A673 (cell line): ENCODE results near the gene CUEDC2. TPM values are rescaled to one million over a fixed set of nuclear protein-coding genes. Genes with fewer than 3 reads are reported as not detected.

Experiments used
- BruUV-seq: library from RNA; stranded (reverse); fragments of 400-500 nt; replicated peaks from 2 replicates; lab custom pipeline; 2021; lab: Mats Ljungman, UMichigan
- CTCF ChIA-PET: fragments of 300-600 bp; sonication (Branson Sonifier 250); formaldehyde crosslinking; loops from one replicate; lab custom pipeline; 2022; ENCODE audit warnings: antibody characterized with exemption; lab: Charles Lee
- POLR2A ChIA-PET: fragments of 300-600 bp; sonication (Branson Sonifier 250); formaldehyde crosslinking; loops from one replicate; lab custom pipeline; 2022; ENCODE audit warnings: antibody characterized with exemption; ENCODE audit not compliant: low non-redundant PET; lab: Charles Lee
- DNase-seq: peaks from one replicate; pipeline ENCODE4 v3.0.0-alpha.2; 2015; ENCODE audit warnings: low spot score
- H3K27ac ChIP-seq: fragments of 200-600 bp; sonication (generic); 2 replicates; pipeline ENCODE4 v1.5.1; 2016; ENCODE audit warnings: mixed run types, low read depth, mild to moderate bottlenecking, mixed read lengths, antibody characterized with exemption, low read length; ENCODE audit not compliant: poor library complexity, severe bottlenecking
- H3K27me3 ChIP-seq: fragments of 200-600 bp; sonication (generic); replicated peaks from 2 replicates; pipeline ENCODE4 v1.6.1; 2017; ENCODE audit warnings: mixed run types, low read depth, mild to moderate bottlenecking, mixed read lengths, antibody characterized with exemption, low read length; ENCODE audit not compliant: insufficient read depth, poor library complexity
- H3K36me3 ChIP-seq: fragments of 200-600 bp; sonication (generic); 2 replicates; pipeline ENCODE4 v1.6.1; 2016; ENCODE audit warnings: mixed run types, mild to moderate bottlenecking, mixed read lengths, antibody characterized with exemption, low read length; ENCODE audit not compliant: insufficient read depth, poor library complexity, severe bottlenecking
- H3K4me1 ChIP-seq: fragments of 200-600 bp; sonication (generic); 2 replicates; pipeline ENCODE4 v1.6.1; 2017; ENCODE audit warnings: mixed run types, mild to moderate bottlenecking, mixed read lengths, antibody characterized with exemption, low read length; ENCODE audit not compliant: insufficient read depth, poor library complexity, severe bottlenecking
- H3K4me3 ChIP-seq: fragments of 200-600 bp; sonication (generic); 2 replicates; pipeline ENCODE4 v1.5.1; 2016; ENCODE audit warnings: low read depth, mixed run types, mild to moderate bottlenecking, mixed read lengths, low read length; ENCODE audit not compliant: poor library complexity, severe bottlenecking
- H3K9me3 ChIP-seq: fragments of 200-600 bp; sonication (generic); 2 replicates; pipeline ENCODE4 v1.6.1; 2016; ENCODE audit warnings: mixed run types, low read depth, mild to moderate bottlenecking, mixed read lengths, antibody characterized with exemption, low read length; ENCODE audit not compliant: poor library complexity, severe bottlenecking
- EZH2 ChIP-seq: fragments of 200-600 bp; sonication (generic); IDR thresholded peaks from 2 replicates; pipeline ENCODE4 v1.6.1; 2017; ENCODE audit warnings: borderline replicate concordance, low read depth, mild to moderate bottlenecking, mixed read lengths, antibody characterized with exemption, low read length; ENCODE audit not compliant: poor library complexity, severe bottlenecking
- intact Hi-C: fragments of 100-400 bp; cut with micrococcal nuclease; formaldehyde crosslinking; loops from one replicate; pipeline ENCODE4 v1.10.0; 2022; ENCODE audit not compliant: unreplicated experiment
- total RNA-seq: library from RNA; stranded (reverse); gene quantifications from 2 replicates; pipeline ENCODE4 v1.2.3, GENCODE V29; 2021
- TF ChIP-seq, protein P1 (sequence below): fragments of 300-800, 200-600 bp; sonication (generic); conservative IDR thresholded peaks from 2 replicates; pipeline ENCODE4 v1.5.1; 2017; ENCODE audit warnings: low read depth, mild to moderate bottlenecking, antibody characterized with exemption, low read length, moderate library complexity, mixed read lengths

The CUEDC2 gene
- total RNA-seq, 1 experiment from 2014 or later = 63.7 TPM

GRCh38 chr10:102413053-102413705 is 19.2 kb downstream of the CUEDC2 start:
- no peak for DNase-seq

DNA sequence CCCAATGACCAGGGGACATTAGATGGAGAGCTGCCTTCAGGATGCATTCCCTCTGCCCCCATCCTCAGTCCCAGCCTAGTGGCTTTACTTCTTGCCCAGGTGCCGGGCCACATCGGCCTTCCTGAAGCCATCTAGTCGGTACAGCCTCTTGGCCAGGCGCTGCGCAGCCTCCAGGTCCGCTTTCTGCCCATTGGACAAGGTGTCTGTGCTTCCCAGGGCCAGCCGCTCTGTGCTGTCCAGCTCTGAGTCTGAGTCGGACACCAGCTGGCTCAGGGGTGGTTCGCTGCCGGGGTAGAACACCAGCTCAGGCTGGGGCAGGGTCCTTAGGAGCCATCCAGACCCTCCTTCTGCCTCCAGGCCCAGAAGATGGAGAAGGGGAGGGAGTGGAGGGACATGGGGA is 20.1 kb downstream of the CUEDC2 start:
- no peak for DNase-seq
- Histone ChIP-seq H3K27ac (no peak overlapping the region), H3K4me1 (peaks cover 23% of the 10 kb centered on the region), H3K36me3 (no peaks in the 10 kb centered on the region), H3K27me3 (no peaks in the 10 kb centered on the region), H3K4me3 (no peak overlapping the region), H3K9me3 (no peaks in the 10 kb centered on the region)
- intact Hi-C loops = no loop called here
- POLR2A ChIA-PET = no interaction called here
- no TSS peak for BruUV-seq
- CTCF ChIA-PET = interaction anchor here (0.5 kb wide), 1 partner anchor 171 kb away, joined by 3 read pairs; no protein-coding TSS in a partner anchor
- TF ChIP-seq, protein P1, sequence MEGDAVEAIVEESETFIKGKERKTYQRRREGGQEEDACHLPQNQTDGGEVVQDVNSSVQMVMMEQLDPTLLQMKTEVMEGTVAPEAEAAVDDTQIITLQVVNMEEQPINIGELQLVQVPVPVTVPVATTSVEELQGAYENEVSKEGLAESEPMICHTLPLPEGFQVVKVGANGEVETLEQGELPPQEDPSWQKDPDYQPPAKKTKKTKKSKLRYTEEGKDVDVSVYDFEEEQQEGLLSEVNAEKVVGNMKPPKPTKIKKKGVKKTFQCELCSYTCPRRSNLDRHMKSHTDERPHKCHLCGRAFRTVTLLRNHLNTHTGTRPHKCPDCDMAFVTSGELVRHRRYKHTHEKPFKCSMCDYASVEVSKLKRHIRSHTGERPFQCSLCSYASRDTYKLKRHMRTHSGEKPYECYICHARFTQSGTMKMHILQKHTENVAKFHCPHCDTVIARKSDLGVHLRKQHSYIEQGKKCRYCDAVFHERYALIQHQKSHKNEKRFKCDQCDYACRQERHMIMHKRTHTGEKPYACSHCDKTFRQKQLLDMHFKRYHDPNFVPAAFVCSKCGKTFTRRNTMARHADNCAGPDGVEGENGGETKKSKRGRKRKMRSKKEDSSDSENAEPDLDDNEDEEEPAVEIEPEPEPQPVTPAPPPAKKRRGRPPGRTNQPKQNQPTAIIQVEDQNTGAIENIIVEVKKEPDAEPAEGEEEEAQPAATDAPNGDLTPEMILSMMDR = no peak
- TF ChIP-seq EZH2 = no peak

More at GRCh38 chr10:102413053-102413705, 19.2 kb downstream of the CUEDC2 start:
- no peaks in the 10 kb centered on the region for H3K9me3 ChIP-seq
- BruUV-seq = no TSS peak
- POLR2A ChIA-PET = interaction anchor here (0.5 to 0.6 kb wide), 2 partner anchors 11 to 28 kb away, joined by 4 to 5 read pairs; no protein-coding TSS in a partner anchor
- H3K27me3 ChIP-seq = no peaks in the 10 kb centered on the region
- no peaks in the 10 kb centered on the region for H3K36me3 ChIP-seq
- peaks cover 22% of the 10 kb centered on the region for H3K4me1 ChIP-seq
- CTCF ChIA-PET = no interaction called here
- H3K27ac ChIP-seq = no peak overlapping the region
- intact Hi-C loops = no loop called here
- no peak for TF ChIP-seq EZH2
- TF ChIP-seq, protein P1 = no peak
- H3K4me3 ChIP-seq = no peak overlapping the region

DNA sequence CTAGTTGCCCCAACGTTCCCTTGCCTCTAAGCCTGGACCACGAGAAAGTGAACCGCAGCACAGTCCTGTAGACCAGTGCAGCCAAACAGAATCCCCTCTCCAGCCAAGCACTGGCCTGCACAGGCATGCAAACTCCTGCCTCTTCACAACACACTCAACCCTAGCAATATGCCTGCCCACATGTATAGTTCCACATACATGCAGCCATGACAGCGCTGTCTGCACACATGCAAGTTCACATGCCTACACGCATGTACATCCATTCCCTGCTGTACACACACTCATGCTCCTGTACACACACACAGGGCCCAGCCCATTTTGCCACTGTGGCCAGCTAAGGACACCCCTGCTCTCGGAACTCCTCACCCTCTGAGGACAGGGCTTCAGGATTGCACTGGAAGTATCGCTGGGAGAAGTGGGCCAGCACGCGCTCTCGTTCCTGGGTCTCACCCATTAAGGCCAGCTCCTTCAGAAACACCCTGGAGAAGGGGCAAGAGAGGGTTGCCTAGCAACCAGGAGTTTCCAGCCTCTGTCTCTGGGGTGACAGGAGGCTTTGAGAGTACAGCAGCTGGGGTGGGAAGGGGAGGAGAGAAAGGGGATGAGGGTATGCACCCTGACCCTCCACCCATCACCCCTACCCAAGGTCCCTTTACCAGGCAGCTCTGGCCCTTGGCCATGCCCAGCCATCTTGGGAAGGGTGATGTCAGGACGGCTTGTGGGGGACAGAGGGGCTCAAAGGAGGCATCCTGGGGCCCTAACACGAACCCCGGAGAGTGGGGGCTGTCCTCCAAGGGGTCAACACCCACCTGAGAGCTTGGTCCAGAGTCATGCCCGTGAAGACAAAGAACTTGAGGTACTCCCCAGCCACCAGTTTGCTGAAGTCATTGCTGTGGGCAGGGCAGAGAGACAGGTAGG is 20.8 kb downstream of the CUEDC2 start:
- Histone ChIP-seq H3K4me1 (peaks cover 23% of the 10 kb centered on the region), H3K27ac (no peak overlapping the region), H3K9me3 (no peaks in the 10 kb centered on the region), H3K4me3 (no peak overlapping the region), H3K36me3 (no peaks in the 10 kb centered on the region), H3K27me3 (no peaks in the 10 kb centered on the region)
- POLR2A ChIA-PET = no interaction called here
- DNase-seq = no peak
- CTCF ChIA-PET = no interaction called here
- intact Hi-C loops = no loop called here
- no TSS peak for BruUV-seq
- TF ChIP-seq, protein P1 = no peak
- no peak for TF ChIP-seq EZH2
